HCT116 (cell line): Measurements from ENCODE around the gene SND1. TPM values are rescaled to one million over a fixed set of nuclear protein-coding genes. Genes with fewer than 3 reads are reported as not detected.

Experiments
- ATAC-seq: fragments of 200-7000 bp; cut with Tn5 transposase; 2 replicates; pipeline ENCODE4 v1.9.1; 2020; ENCODE audit warnings: mild to moderate bottlenecking, moderate library complexity
- BruUV-seq: library from RNA; stranded (reverse); fragments of 400-500 nt; replicated peaks from 2 replicates; lab custom pipeline; 2021; lab: Mats Ljungman, UMichigan
- CTCF ChIA-PET: fragments of 300-600 bp; sonication (Branson Sonifier 250); formaldehyde crosslinking; loops from one replicate; lab custom pipeline; 2021; ENCODE audit warnings: antibody characterized with exemption; lab: Charles Lee
- POLR2A ChIA-PET: fragments of 300-600, 350-600 bp; sonication (Branson Sonifier 250); formaldehyde crosslinking; loops from one replicate; lab custom pipeline; 2021; ENCODE audit warnings: antibody characterized with exemption; lab: Charles Lee
- RAD21 ChIA-PET, 2 experiments: fragments of 300-600 bp; sonication (Branson Sonifier 250); formaldehyde crosslinking; loops; one replicate each; lab custom pipeline; 2023; ENCODE audit warnings: low total read pairs in 2 of 2; ENCODE audit not compliant: uncharacterized antibody in 2 of 2, unreplicated experiment in 2 of 2, low non-redundant PET in 1 of 2; lab: Charles Lee
- DNase-seq: peaks from one replicate; pipeline ENCODE4 v3.0.0-alpha.2; 2010; ENCODE audit warnings: low read depth, low spot score
- H2AFZ ChIP-seq: fragments of 200-600 bp; shearing (Covaris generic), sonication (generic); 2 replicates; pipeline ENCODE4 v1.6.1; 2017; ENCODE audit warnings: low read depth, mixed run types, mixed read lengths, antibody characterized with exemption, low read length; ENCODE audit not compliant: poor library complexity, severe bottlenecking
- H3K27ac ChIP-seq: 2 replicates; pipeline ENCODE4 v1.5.1; 2012; ENCODE audit warnings: low read depth, low read length
- H3K27me3 ChIP-seq: fragments of 200-600 bp; sonication (generic); 2 replicates; pipeline ENCODE4 v1.6.1; 2016; ENCODE audit warnings: mixed run types, low read length, mixed read lengths; ENCODE audit not compliant: insufficient read depth
- H3K36me3 ChIP-seq, 2 experiments: fragments of 200-500 bp in 1 of 2; fragments of 200-600 bp in 1 of 2; sonication (Bioruptor generic) in 1 of 2; sonication (generic) in 1 of 2; 2 replicates each; pipeline versions ENCODE4 v1.5.1 to v1.6.1; 2014 to 2016; ENCODE audit warnings: low read length in 2 of 2, inconsistent platforms in 1 of 2, mixed read lengths in 1 of 2, mixed run types in 1 of 2; ENCODE audit not compliant: insufficient read depth in 2 of 2, control insufficient read depth in 1 of 2
- H3K4me1 ChIP-seq, 2 experiments: fragments of 200-600 bp in 1 of 2; sonication (generic) in 1 of 2; 2 replicates each; pipeline versions ENCODE4 v1.5.1 to v1.6.1; 2012 to 2017; ENCODE audit warnings: low read length in 2 of 2, inconsistent platforms in 1 of 2, mild to moderate bottlenecking in 1 of 2, mixed read lengths in 1 of 2, mixed run types in 1 of 2, moderate library complexity in 1 of 2; ENCODE audit not compliant: insufficient read depth in 2 of 2, control insufficient read depth in 1 of 2
- H3K4me2 ChIP-seq: fragments of 200-600 bp; sonication (generic); 2 replicates; pipeline ENCODE4 v1.6.1; 2017; ENCODE audit warnings: mixed run types, low read length, mixed read lengths
- H3K4me3 ChIP-seq, 2 experiments: fragments of 200-600 bp in 1 of 2; sonication (generic) in 1 of 2; replicated peaks in 1 of 2; 2 replicates each; pipeline ENCODE4 v1.5.1; 2011 to 2016; ENCODE audit warnings: low read length in 2 of 2, control low read depth in 1 of 2, low read depth in 1 of 2, mild to moderate bottlenecking in 1 of 2, mixed read lengths in 1 of 2, mixed run types in 1 of 2
- H3K79me2 ChIP-seq: fragments of 200-600 bp; sonication (generic); 2 replicates; pipeline ENCODE4 v1.6.1; 2017; ENCODE audit warnings: mild to moderate bottlenecking, mixed run types, low read length, moderate library complexity, mixed read lengths; ENCODE audit not compliant: insufficient read depth
- H3K9ac ChIP-seq: fragments of 200-600 bp; sonication (generic); 2 replicates; pipeline ENCODE4 v1.6.1; 2016; ENCODE audit warnings: low read length, mixed read lengths
- H3K9me2 ChIP-seq: fragments of 200-600 bp; sonication (generic), shearing (Covaris generic); 2 replicates; pipeline ENCODE4 v1.6.1; 2017; ENCODE audit warnings: mixed run types, mild to moderate bottlenecking, moderate library complexity; ENCODE audit not compliant: insufficient read depth
- H3K9me3 ChIP-seq, 2 experiments: fragments of 200-500 bp in 1 of 2; fragments of 200-600 bp in 1 of 2; sonication (Bioruptor generic) in 1 of 2; sonication (generic) in 1 of 2; 2 replicates each; pipeline ENCODE4 v1.6.1; 2014 to 2017; ENCODE audit warnings: low read length in 2 of 2, mixed read lengths in 2 of 2, inconsistent platforms in 1 of 2, low read depth in 1 of 2, mild to moderate bottlenecking in 1 of 2, mixed run types in 1 of 2, moderate library complexity in 1 of 2; ENCODE audit not compliant: control insufficient read depth in 1 of 2, insufficient read depth in 1 of 2
- H4K20me1 ChIP-seq: fragments of 200-600 bp; sonication (generic), shearing (Covaris generic); 2 replicates; pipeline ENCODE4 v1.6.1; 2017; ENCODE audit warnings: mixed run types, mild to moderate bottlenecking, moderate library complexity; ENCODE audit not compliant: insufficient read depth
- CBX3 ChIP-seq: IDR thresholded peaks from 2 replicates; pipeline ENCODE4 v1.6.1; 2012; ENCODE audit warnings: low read depth
- EZH2phosphoT487 ChIP-seq: fragments of 200-600 bp; IDR thresholded peaks from 2 replicates; pipeline ENCODE4 v1.6.1; 2018; ENCODE audit warnings: antibody characterized with exemption, borderline replicate concordance
- FOSL1 ChIP-seq: IDR thresholded peaks from 2 replicates; pipeline ENCODE4 v1.6.1; 2012; ENCODE audit warnings: low read depth
- TCF7L2 ChIP-seq: IDR thresholded peaks from 2 replicates; pipeline ENCODE4 v1.7.0; 2011; ENCODE audit warnings: borderline replicate concordance, inconsistent platforms; ENCODE audit not compliant: insufficient read depth, insufficient read length; ENCODE audit errors: extremely low read depth
- YY1 ChIP-seq: IDR thresholded peaks from 2 replicates; pipeline ENCODE4 v1.6.1; 2011; ENCODE audit warnings: low read length, low read depth, moderate library complexity, mild to moderate bottlenecking; ENCODE audit not compliant: insufficient replicate concordance; ENCODE audit errors: extremely low read depth
- intact Hi-C: fragments of 100-400 bp; cut with micrococcal nuclease; formaldehyde crosslinking; loops from 2 replicates; pipeline ENCODE4 v1.10.0; 2022
- total RNA-seq: library from RNA; stranded (reverse); gene quantifications from one replicate; pipeline ENCODE4 v1.2.1, GENCODE V29; 2021; ENCODE audit not compliant: unreplicated experiment
- TF ChIP-seq, protein P1 (sequence below): IDR thresholded peaks from 2 replicates; pipeline ENCODE4 v1.6.1; 2012
- TF ChIP-seq, protein P2 (sequence below): IDR thresholded peaks from 2 replicates; pipeline ENCODE4 v1.6.1; 2012; ENCODE audit warnings: low read depth

Gene SND1
- total RNA-seq, 1 experiment from 2014 or later: 169 TPM

DNA sequence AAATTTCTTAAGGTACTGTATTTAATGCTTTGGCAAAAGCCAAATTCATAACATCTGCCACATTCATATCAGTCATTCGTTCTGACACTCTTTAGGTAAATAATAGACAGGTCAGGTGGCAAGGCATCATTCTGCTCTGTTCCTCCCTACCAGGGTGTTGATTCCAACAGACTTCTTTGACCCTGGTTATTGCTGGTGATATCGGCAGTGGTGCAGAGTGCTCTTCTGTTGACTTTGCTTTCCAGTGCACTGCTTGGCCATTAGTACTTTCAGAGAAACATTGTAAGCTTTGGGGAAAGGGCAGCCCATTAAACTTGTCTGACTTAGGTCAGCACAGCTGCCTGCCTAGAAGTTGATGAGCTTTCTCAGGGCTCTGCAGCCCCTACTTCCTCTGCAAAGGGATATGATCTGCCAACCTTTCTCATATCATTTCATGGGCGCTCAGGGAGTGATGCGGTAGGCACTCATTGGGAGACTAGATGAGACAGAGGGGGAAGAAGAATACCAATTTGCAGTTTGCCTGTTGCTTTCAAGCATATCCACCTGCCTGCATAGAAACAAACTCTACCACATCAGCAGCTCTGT, 240.0 kb downstream of the SND1 start:
- ChIA-PET RAD21 (no interaction called here), POLR2A (no interaction called here), CTCF (no interaction called here)
- Histone ChIP-seq H3K36me3 (peaks cover 3 to 14% of the 10 kb centered on the region in 2 experiments; a peak in 2 of 4 replicates), H2AFZ (no peak overlapping the region), H3K4me1 (peaks cover 0 to 11% of the 10 kb centered on the region in 2 experiments; a peak in 1 of 4 replicates), H3K79me2 (peaks cover 44% of the 10 kb centered on the region), H4K20me1 (peaks cover 4% of the 10 kb centered on the region; the same call in 1 of the 2 replicates), H3K27ac (no peak overlapping the region), H3K4me2 (no peak overlapping the region), H3K27me3 (no peaks in the 10 kb centered on the region), H3K4me3 (no peak overlapping the region), H3K9me3 (no peaks in the 10 kb centered on the region), H3K9ac (no peak overlapping the region), H3K9me2 (no peaks in the 10 kb centered on the region)
- no peak for DNase-seq
- no TSS peak for BruUV-seq
- ATAC-seq: no peak
- intact Hi-C loops: no loop called here
- TF ChIP-seq TCF7L2 (no peak), FOSL1 (no peak), YY1 (no peak), CBX3 (no peak), EZH2phosphoT487 (no peak)
- TF ChIP-seq, protein P1, sequence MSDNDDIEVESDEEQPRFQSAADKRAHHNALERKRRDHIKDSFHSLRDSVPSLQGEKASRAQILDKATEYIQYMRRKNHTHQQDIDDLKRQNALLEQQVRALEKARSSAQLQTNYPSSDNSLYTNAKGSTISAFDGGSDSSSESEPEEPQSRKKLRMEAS: no peak
- TF ChIP-seq, protein P2, sequence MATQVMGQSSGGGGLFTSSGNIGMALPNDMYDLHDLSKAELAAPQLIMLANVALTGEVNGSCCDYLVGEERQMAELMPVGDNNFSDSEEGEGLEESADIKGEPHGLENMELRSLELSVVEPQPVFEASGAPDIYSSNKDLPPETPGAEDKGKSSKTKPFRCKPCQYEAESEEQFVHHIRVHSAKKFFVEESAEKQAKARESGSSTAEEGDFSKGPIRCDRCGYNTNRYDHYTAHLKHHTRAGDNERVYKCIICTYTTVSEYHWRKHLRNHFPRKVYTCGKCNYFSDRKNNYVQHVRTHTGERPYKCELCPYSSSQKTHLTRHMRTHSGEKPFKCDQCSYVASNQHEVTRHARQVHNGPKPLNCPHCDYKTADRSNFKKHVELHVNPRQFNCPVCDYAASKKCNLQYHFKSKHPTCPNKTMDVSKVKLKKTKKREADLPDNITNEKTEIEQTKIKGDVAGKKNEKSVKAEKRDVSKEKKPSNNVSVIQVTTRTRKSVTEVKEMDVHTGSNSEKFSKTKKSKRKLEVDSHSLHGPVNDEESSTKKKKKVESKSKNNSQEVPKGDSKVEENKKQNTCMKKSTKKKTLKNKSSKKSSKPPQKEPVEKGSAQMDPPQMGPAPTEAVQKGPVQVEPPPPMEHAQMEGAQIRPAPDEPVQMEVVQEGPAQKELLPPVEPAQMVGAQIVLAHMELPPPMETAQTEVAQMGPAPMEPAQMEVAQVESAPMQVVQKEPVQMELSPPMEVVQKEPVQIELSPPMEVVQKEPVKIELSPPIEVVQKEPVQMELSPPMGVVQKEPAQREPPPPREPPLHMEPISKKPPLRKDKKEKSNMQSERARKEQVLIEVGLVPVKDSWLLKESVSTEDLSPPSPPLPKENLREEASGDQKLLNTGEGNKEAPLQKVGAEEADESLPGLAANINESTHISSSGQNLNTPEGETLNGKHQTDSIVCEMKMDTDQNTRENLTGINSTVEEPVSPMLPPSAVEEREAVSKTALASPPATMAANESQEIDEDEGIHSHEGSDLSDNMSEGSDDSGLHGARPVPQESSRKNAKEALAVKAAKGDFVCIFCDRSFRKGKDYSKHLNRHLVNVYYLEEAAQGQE: no peak
